HG02885 (cell line): ENCODE results near the gene SENP8.
"Not testable (repeated sequence)": the region's sequence is repeated elsewhere in the genome, so short reads cannot be mapped to it uniquely, and the experiment has no call there.

Source experiments
- ATAC-seq: cut with Tn5 transposase; IDR thresholded peaks from one replicate; pipeline ENCODE4 v1.9.1; 2021; ENCODE audit warnings: mild to moderate bottlenecking; ENCODE audit not compliant: unreplicated experiment, poor library complexity

SENP8 gene

DNA sequence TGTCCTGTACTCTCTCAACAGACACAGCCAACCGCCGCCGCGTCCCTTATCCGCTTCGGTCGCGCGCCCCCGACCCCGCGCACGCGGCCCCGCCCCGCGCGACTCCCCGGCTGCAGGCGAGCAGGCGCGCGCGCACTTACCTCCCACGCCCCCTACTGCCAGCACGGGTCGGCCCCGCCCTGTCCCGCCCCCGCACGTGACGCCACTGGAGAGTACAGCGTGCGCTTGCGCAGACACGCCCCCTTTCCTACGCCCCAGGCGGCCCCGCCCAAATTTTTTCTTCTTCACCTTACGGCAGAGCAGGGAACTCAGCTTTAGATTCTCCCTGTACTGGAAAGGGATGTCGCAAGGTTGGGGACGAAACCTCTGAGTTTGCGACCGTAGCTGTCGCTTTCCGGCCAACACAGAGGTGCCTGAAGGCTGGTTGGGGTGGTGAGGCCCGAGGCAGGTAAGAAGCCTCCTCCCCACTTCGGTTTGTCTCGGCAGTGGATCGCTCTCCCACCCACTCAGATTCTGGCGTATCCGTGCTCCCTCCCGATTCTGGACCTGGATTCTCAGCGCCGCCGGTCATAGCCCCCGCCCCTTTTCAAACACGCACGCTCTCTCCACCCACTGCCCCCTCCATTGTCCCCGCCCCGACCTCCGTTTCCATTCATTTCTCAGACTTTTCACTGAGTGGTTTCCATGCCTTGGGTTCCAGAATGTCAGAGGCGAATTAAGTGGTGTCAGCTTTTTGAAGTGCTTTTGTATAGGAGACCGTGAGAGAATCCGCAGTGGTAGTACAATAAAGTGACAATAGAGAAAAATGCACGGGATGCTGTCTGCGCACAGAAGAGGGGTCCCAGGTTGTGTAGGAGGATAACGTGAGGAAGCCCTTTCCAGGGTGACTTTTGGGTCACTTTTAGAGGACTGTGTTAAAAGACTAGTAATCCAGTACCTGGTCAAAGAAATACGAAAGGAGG is at the start of gene SENP8, which contains the start of gene MYO9A:
TSS of gene SENP8 (plus strand) at position 387 of the 962 bp plus-strand sequence. CDS start 21,221 bp downstream, outside the sequence.
TSS of gene MYO9A (minus strand) at position 134 of the 962 bp plus-strand sequence. CDS start 71,587 bp downstream, outside the sequence.
- peak; percentile 65 for ATAC-seq

- ATAC-seq, result no peak
Observed at GRCh38 chr15:72068856-72069255, 49.3 kb upstream of the SENP8 start.

DNA sequence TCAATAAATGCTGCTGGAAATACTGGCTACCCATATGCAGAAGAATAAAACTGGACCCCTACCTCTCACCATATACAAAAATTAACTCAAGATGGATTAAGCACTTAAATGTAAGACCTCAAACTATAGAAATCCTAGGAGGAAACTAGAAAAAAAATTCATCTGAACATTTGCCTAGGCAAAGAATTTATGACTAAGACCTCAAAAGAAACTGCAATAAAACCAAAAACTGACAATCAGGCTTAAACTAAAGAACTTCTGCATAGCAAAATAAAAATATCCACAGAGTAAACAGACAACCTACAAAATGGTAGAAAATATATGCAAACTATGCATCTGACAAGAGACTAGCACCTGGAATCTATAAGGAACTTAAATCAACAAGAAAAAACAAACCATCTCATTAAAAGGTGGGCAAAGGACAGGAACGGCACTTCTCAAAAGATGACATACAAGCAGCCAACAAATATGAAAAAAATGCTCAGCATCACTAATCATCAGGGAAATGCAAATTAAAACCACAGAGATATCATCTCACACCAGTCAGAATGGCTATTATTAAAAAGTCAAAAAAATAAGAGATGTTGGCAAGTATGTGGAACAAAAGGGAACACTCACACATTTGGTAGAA is 47.3 kb upstream of the SENP8 start:
- ATAC-seq, result no peak

DNA sequence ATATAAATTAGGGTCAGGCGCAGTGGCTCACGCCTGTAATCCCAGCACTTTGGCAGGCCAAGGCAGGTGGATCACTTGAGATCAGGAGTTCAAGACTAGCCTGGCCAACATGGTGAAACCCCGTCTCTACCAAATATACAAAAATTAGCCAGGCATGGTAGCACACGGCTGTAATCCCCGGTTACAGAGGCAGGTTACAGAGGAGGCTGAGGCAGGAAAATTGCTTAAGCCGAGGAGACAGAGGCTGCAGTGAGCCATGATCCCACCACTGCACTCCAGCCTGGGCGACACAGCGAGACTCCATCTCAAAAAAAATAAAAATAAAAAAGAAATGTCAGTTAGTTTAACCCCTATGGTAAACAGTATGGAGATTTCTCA is 46.8 kb upstream of the SENP8 start:
- ATAC-seq, result not testable (repeated sequence)

DNA sequence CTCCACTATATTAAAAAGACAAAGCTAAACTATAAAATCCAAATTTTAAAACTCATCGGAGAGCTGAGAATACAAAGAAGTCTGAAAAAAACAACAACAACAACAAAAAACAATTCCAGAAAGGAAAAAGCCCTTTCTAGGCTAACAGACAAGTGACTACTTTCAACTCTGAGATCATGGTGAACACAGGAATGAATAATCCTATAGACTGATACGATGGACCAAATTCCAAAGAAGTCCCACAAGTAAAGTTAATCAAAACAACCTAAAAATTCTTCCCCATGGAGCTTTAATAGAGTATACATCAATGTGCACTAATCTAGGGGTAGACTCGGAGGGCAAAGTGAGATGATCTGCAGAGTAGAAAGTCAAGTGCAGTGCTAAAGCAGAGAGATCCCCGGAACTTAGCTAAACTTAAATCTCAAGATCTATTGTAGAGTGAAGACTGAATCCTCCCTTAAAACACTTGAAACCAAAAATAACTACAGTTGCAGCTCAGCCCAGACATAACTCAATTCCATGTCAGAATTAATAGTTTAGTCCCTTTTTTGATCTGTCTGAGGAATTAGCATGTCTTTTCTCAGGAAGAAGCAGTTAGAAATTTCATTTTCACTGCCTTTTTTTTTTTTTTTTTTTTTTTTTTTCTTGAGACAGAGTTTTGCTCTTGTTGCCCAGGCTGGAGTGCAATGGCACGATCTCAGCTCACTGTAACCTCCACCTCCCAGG is 43.7 kb upstream of the SENP8 start:
- ATAC-seq, result no peak

- no peak for ATAC-seq
Observed at GRCh38 chr15:72077950-72078349, 40.3 kb upstream of the SENP8 start.

DNA sequence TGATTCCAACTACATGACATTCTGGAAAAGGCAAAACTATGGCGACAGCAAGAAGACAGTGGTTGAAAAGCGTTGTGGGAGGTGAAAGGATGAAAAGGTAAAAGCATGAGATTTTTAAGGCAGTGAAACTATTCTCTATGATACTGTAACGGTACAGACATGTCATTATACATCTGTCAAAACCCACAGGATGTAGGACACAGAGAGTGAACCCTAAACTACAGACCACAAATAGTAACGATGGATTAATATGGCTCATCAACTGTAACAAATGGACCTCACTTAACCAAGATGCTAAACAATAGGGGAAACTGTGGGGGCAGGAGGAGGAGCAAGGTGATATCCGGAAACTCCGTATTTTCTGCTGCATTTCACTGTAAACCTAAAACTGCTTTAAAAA is 39.3 kb upstream of the SENP8 start:
- peak; percentile 64 for ATAC-seq

GRCh38 chr15:72082176-72082575 is 36.0 kb upstream of the SENP8 start:
- no peak for ATAC-seq

DNA sequence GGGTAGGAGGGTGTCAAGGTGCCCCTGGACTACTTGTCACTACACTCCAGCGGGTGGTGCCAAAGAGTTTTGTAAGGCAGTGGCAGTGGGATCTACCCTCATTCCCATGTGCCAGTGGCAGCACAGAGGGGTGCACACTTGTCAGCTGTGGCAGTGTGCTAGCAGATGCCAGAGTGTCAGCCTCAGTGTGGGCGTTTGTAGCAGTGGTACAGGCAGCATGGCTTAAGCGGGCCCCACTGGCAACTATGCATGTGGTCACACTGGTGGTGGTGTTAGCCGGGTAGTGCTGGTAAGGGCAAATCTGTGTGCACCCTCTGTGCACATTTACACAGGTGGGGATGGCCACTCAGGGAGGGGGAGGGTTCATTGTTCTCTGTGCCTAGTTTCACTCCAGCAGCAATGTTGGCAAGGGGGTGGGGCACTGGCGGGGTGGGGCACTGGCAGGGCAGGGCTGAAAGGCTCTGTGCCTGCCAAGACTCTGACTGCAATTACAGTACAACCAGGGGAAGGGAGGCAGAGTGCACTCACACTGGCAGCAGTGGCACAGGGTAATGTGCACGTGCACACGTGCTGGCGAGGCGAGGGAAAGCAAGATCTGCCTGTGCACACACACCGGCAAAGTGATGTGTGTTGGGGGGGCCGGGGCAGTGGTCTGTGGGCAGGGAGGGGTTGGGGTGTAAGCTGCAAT is 32.0 kb upstream of the SENP8 start:
- ATAC-seq, result no peak

- no peak for ATAC-seq
Observed at GRCh38 chr15:72086920-72087648, 31.1 kb upstream of the SENP8 start.

DNA sequence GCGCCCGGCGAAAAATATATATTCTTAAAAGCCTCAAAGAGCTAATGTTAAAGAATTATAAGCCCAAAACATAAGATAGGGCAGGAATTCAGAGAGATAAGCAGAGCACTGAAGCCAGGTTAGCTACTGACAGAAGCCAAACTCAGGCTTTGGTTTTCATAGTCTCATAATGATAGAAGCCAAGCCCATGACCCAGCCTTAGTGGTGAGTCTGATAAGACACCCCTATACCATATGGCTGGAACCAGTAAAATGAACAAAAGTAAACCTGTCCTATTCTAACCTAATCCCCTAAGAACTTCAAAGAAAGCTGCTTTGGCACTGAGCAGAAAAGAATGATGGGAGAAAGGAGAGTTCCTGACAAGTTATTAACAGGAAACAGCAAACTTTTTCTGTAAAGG is 26.2 kb upstream of the SENP8 start:
- no peak for ATAC-seq

- ATAC-seq, result no peak
Observed at GRCh38 chr15:72092691-72093090, 25.5 kb upstream of the SENP8 start.

DNA sequence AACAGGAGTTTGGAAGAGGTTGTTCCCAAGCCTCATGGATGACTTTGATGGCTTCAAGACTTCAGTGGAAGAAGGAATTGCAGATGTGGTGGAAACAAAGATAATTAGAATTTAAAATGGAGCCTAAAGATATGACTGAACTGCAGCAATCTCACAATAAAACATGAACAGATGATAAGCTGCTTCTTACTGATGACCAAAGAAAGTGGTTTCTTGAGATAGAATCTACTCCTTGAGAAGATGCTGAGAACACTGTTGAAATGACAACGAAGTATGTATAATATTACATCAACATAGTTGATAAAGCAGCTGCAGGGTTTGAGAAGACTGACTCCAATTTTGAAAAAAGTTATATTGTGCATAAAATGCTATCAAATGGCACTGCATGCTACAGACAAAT is 21.4 kb upstream of the SENP8 start:
- no peak for ATAC-seq

- no peak for ATAC-seq
Observed at GRCh38 chr15:72098040-72098439, 20.2 kb upstream of the SENP8 start.

- no peak for ATAC-seq
Observed at GRCh38 chr15:72099155-72099554, 19.0 kb upstream of the SENP8 start.

DNA sequence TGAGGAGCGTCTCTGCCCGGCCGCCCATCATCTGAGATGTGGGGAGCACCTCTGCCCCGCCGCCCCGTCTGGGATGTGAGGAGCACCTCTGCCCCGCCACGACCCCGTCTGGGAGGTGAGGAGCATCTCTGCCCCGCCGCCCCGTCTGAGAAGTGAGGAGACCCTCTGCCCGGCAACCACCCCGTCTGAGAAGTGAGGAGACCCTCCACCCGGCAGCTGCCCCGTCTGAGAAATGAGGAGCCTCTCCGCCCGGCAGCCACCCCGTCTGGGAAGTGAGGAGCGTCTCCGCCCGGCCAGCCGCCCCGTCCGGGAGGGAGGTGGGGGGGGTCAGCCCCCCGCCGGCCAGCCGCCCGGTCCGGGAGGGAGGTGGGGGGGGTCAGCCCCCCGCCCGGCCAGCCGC is 17.7 kb upstream of the SENP8 start:
- not testable (repeated sequence) for ATAC-seq

GRCh38 chr15:72105111-72105510 is 13.1 kb upstream of the SENP8 start:
- ATAC-seq, result no peak

DNA sequence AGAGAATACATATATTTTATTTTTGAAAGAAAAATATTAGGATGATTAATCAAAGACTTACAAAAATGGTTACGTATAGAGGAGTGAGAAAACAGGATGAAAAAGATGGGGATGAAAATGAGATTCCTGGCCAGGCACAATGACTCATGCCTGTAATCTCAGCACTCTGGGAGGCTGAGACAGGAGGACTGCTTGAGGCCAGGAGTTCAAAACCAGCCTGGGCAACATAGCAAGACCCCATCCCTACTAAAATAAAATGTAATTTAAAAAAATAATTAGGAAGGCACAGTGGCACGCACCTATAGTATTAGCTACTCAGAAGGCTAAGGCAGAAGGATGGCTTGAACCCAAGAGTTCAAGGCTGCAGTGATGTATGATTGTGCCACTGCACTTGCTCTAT is 12.1 kb upstream of the SENP8 start:
- ATAC-seq, result no peak

DNA sequence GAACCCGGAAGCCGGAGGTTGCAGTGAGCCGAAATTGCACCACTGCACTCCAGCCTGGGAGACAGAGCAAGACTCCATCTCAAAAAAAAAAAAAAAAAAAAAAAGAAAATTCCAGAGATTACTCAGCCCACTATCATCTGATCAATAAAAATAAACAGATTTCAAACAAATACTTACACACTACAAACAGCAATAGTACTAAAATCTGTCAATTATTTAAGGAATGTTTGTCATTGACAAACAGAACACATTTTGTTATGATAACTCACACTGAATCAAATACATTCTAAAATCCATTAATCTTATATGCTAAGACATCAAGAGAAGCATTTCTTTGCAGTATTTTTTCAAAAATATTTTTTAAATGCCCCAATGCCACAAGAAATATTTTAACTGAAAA is 7.8 kb upstream of the SENP8 start:
- no peak for ATAC-seq

DNA sequence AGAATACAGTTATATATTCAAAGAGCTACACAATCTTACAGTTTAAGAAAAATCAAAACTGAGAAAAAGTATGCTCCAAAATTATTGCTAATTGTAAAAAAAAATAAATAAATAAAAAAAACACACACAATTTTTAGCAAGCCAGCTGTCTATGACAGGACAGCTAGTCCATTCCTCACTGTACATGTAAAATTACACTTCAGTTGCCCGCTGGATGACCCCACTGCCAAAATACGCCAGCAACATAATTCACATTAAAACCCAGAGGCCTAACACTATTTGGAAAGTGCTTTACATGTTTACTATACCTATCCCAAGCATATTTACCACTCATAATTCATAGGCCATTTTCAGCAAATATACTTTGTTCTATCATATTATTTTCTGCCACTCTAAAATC is 6.1 kb upstream of the SENP8 start:
- ATAC-seq, result no peak
